Limb (tissue), 2 donors: ENCODE measurements around the gene IFI27L2.

Source experiments
- DNase-seq, 2 donors: peaks; one replicate each; pipeline ENCODE4 v3.0.0-alpha.2; 2016; ENCODE audit errors: extremely low spot score in 2 of 2

Gene IFI27L2

DNA sequence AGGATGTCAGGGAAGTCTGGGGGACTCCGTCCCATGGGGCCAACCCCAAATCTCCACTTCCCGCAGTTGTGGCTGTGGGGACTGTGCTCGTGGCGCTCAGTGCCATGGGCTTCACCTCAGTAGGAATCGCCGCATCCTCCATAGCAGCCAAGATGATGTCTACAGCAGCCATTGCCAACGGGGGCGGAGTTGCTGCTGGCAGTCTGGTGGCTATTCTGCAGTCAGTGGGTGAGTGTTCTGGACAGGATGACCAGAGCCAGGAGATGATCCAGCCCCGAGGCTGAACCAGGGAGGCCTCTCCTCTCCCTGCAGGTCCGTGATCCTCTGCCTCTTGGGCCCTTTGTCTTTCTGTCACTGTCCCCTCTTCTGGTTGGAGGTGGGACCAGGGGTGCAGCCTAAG, 27.7 kb downstream of the IFI27L2 start:
- no peak for DNase-seq

DNA sequence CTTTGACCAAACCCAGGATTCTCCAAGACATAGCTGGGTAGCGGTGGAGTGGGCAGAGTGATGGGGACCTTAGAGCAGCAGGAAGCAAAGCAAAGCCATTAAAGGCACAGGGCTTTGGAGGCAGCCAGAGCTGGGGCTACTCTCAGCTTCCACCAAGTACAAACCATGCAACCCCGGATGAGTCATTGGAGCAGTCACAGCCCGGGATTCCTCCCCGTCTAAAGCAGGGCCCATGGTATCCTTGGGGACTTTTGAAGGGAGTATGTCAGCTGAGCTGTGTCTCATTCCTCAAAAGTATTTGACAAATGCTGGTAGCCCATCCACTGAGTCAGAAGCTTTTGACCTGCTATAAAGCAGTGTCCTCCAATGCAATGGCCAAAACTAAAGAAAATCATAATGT, 28.6 kb downstream of the IFI27L2 start:
- no peak for DNase-seq

DNA sequence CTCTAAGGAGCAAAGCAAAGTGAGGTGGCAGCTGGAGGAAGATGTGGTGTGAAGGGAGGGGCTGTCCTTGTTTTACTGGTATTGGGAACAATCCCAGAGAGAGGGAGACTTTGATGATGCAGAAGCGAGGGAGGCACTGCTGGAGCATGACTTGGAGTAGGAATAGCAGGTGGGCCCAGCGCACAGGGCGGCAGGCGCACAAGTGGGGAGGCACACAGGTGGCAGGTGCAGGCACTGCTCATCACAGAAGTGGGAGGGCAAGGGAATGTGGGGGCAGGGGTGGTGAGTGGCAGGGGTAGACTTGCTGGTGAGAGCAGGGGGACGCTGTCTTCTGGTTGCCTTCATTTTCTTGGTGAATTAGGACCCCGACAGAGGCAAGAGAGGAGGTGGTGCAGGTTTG, 30.4 kb downstream of the IFI27L2 start:
- no peak for DNase-seq

DNA sequence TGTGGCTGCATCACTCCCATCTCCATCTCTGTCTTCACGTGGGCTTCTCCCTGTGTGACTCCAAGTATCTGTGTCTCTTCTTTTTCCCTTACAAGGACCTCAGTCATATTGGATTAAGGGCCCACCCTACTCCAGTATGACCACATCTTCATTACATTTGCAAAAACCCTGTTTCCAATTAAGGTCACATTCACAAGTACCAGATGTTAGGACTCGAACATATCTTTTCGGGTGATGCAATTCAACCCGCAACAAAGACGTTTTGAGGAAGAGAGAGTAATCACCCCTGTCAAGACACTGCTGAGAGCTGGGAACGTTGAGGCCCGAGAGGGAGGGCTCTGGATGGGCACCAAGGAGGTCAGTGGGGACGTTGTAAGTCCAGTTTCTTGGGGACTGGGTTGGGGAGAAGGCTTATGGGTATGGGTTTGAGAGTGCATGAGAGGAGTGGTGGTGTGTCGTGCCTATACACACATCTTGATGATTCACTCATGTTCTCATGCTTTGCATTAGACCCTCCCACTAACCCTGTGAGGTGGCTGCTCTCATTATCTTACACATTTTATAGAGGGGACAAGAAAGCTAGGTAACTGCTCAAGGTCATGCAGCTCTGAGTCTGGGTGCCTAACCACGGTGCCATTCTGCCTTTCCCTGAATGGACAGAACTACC, 30.9 kb downstream of the IFI27L2 start:
- DNase-seq, result no peak

DNA sequence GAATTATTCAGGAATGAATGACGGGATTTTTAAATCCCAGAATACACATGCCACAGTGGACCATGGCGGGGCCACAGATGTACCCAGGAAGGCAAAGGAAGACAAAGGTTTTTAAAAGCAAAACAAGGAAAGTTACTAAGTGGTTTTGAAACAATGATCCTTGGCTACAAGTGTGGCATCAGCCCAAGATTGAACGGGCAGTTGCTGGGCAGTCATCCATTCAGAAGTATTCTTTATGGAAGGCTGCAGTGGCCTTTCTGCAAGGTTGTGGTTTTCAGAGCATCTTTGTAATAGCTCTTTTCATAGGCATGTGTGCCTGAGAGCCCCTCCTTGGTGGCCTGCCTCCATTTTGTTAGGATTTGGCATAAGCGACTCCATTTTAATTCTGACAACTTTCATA, 32.3 kb downstream of the IFI27L2 start:
- no peak for DNase-seq

DNA sequence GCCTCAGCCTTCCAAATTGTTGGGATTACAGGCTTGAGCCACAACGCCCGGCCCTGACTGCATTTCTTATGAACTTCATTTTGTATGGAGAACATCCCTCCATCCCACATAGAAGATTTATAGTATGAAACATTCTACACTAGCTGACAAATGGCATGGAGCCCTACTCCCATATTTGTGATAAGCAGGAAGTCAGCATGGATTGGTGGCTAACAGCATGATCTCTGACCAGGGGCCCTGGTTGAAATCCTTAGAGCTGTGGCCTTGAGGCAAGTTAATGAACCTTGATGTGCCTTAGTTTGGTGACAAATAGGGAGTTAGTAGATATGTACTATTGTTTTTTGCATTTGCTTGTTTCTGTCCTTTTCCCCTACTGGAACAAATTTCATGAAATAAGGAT, 36.0 kb downstream of the IFI27L2 start:
- DNase-seq, result no peak

DNA sequence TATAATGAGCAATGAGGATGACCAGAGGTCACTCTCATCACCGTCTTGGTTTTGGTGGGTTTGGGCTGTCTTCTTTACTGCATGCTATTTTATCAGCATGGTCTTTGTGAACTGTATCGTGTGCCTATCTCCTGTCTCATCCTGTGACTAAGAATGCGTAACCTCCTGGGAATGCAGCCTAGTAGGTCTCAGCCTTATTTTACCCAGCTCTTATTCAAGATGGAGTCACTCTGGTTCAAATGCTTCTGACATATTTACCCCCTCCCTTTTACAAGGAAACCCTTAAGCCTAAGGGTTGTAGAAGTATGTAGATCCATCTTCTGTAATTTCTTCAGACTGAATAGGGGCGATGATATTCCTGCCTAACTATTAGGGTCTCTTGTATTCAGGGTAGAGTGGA, 39.9 kb downstream of the IFI27L2 start:
- no peak for DNase-seq

DNA sequence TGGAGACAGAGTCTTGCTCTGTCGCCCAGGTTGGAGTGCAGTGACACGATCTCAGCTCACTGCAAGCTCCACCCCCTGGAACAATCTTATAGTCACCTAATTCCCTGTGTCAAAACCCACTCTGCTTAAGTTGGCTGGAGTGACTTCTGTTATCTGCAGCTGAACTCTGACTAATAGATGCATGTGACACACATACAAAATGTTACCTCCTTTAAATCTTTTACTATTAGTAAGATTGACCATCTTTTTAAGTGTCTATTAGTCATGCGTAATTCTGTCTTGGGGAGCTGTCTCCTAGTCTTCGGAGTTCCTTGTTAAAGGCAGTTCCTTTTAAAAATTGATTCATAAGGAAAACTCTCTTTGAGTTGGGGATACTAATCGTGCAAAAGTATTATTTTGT, 40.9 kb downstream of the IFI27L2 start:
- DNase-seq, result no peak

DNA sequence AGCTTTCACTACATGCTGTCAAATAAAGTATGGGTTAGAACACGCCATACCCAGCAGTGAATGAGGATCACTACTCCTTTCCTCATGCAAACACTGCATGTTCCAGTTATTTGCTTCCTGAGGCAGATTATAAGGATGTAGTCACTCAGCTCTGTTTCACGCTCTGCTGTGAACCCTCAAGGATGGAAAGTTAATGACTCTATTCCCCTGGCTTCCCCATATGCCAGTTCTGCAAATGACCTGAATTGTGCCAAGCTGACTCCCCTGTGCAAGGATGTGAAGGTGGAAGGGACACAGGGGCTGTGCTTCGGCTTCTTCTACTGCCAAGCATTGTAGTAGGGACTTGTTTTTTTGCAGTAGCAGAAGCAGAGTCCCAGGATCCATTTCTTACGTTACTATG, 41.5 kb downstream of the IFI27L2 start:
- no peak for DNase-seq

DNA sequence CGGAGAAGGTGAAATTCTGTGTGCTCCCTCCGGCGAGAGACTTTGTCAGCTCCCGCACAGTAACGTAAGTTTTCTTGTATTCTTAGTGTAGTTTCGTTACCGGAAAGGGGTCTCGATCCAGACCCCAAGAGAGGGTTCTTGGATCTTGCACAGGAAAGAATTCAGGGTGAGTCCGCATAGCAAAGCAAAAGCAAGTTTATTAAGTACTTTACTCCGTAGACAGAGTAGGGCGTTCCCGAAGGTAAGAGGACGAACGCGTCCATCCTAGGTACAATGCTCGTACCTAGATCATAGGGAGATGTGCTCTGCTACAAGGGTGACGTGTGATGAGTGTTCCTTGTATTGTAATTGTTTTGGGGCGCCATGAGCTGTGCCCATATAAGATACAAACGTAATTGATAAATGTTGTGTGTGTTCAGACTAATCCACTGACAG, 48.0 kb downstream of the IFI27L2 start:
- DNase-seq, result no peak

DNA sequence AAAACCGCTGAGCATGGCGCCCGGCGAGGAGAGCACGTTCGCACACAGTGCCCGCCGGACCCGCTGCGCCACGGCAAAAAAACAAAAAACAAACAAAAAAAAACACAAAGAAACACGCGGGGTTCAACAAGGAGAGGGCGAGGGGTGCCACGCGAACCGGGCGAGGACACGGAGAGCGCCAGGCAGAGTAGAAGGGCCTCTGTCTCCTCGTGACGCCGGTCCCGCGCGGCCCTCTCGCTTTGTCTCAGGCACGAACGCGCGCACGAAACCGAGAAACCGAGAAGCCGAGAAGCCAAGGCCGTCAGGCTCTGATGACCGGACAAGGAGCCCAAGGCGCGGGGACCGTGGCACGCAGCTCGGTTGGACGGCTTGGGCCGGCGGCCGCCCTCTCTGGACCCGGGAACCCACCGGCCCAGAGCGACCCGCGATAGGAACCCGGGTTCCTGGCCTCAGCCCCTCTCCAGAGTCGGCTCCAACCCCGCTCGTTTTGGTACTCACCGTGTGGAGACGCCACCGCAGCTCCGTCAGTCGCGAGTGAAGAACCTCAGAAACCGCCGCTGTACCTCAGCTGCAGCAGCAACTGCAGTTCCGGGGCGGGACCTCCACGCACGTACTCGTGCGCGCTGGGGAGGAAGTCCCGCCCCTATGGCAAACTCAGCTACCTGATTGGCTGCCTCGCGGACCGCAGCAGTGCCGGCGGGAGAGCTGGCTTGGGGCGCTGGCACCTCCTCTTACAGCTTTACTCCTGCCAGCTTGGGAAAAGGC, 48.6 kb downstream of the IFI27L2 start, which contains the start of the genes DDX24 and IFI27L1:
TSS of gene DDX24 (minus strand) at position 582 of the 765 bp plus-strand sequence. CDS start 1,460 bp downstream, outside the sequence.
TSS of gene IFI27L1 (plus strand) at position 690 of the 765 bp plus-strand sequence. CDS start 15,628 bp downstream, outside the sequence.
- peak; percentile 96 to 97 for DNase-seq

DNA sequence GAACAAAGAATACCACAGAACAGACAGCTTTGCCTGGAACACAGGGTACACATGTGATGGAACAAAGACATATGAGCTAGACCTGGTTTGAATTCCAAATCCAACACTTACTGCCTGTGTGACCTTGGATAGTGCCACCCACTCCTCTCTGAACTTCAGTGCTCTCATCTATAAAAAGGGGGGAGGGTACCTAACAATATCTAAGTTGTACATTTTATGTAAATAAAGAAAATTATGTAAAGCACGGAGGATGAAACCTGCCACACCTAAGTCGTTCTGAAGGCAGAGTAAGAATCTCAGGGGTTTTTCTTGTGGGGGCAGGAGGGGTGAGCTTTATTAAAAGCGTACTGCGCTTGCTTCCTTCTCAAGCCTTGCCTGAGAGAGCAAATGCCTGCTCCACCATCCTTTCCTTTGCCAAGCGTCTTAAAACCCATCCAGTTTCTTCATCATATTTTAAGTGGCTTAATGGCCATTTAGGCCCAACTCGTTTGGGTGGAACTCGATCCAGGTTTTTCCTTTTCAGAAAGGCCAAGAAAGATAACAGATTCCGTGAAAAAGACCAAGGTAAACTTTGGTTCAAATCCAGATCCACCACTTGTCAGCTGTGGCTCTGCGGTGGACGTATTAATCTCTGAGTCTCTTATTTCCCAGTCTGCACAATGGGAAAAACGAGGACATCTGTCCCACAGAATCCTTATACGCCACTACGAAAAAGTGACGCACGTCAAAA, 49.3 kb downstream of the IFI27L2 start:
- peak in 1 of 2 donors; percentile 33 for DNase-seq

DNA sequence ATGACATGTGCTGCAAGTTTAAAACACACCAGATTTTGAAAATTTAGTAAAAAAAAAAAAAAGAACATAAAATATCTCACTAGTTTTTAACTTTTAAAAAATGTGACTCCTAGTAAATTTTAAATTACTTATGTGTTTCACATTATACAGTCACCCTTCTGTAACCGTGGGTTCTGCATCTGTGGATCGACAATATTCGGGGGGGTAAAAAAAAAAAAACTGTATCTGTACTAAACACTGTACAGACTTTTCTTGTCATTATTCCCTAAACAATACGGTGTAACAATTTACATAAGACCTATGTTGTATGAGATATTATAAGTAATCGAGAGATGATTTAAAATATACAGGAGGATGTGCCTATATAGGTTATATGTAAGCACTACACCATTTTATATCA, 51.6 kb downstream of the IFI27L2 start:
- no peak for DNase-seq
